Mesodermal cell (in vitro differentiated cells): ENCODE results near the gene GOLGA6L7.
"Not testable (repeated sequence)": the region's sequence is repeated elsewhere in the genome, so short reads cannot be mapped to it uniquely, and the experiment has no call there.

Experiments
- H3K27ac ChIP-seq: 2 replicates; pipeline ENCODE4 v1.7.0; 2013; ENCODE audit warnings: mild to moderate bottlenecking, low read depth, low read length, moderate library complexity; ENCODE audit not compliant: severe bottlenecking
- H3K36me3 ChIP-seq: 2 replicates; pipeline ENCODE4 v1.7.1; 2013; ENCODE audit warnings: mild to moderate bottlenecking, low read length, moderate library complexity; ENCODE audit not compliant: control insufficient read depth, insufficient read depth
- H3K4me1 ChIP-seq: one replicate; pipeline ENCODE4 v1.7.1; 2013; ENCODE audit warnings: mild to moderate bottlenecking, low read length; ENCODE audit not compliant: insufficient read depth, control insufficient read depth, poor library complexity, severe bottlenecking
- H3K4me3 ChIP-seq: 2 replicates; pipeline ENCODE4 v1.7.0; 2013; ENCODE audit warnings: low read length, control low read depth, mild to moderate bottlenecking; ENCODE audit not compliant: insufficient read depth, poor library complexity, severe bottlenecking; ENCODE audit errors: extremely low read depth
- H3K9me3 ChIP-seq: 2 replicates; pipeline ENCODE4 v1.7.1; 2013; ENCODE audit warnings: mild to moderate bottlenecking, low read length, moderate library complexity; ENCODE audit not compliant: control insufficient read depth
- WGBS, 2 experiments: methylation state at CpG; one replicate each; pipeline ENCODE4 v1.1.5; 2013; ENCODE audit warnings: missing lambda C conversion rate in 2 of 2; ENCODE audit not compliant: insufficient coverage in 2 of 2; 5-methylcytosine and 5-hydroxymethylcytosine counted together

GOLGA6L7 gene

DNA sequence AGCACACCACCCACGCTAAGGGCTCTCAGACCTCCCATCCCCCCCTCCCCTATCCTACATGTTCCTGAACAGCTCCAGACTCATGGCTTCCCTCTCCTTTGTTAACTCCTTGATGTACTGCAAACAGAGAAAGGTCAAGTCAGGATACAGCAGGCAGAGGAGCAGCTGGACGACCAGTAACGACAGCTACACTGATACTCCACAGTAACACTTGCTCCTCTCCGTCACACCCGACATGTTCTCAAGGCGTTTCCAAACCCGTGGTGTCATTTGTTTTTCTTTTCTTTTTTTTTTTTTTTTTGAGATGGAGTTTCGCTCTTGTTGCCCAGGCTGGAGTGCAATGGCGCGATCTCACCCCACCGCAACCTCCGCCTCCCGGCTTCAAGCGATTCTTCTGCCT lies 4.3 kb downstream of the GOLGA6L7 start:
- H3K36me3 ChIP-seq, H3K4me3 ChIP-seq, H3K9me3 ChIP-seq, H3K27ac ChIP-seq, H3K4me1 ChIP-seq: not testable (repeated sequence)
- 60% methylated on average over 1 of the region's 14 CpGs; no CpG with 5 or more reads in 1 of the 2 experiments for WGBS, 2 experiments

DNA sequence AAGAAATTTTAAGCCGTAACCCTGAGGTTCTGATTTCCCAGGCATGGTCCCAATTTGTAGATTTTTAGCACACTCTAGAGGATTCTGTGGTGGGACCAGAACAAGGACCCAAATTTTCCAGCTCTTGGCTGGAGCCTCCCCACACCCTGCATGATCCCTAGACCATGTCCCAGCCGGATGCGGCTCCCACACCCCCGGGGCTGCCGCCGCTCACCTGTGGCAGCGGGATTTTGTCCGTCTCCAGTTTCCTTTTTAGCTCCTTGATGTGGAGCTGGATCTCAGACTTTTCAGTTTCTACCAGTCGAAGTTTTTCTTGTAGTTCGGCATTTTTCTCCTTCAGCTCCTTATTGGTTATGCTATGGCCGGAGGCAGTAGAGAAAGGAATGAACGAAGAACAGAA lies 4.9 kb downstream of the GOLGA6L7 start:
- WGBS, 2 experiments = 92 to 100% methylated on average over 1 to 7 of the region's 12 CpGs
- H3K4me3 ChIP-seq, H3K4me1 ChIP-seq, H3K36me3 ChIP-seq, H3K27ac ChIP-seq, H3K9me3 ChIP-seq: not testable (repeated sequence)

DNA sequence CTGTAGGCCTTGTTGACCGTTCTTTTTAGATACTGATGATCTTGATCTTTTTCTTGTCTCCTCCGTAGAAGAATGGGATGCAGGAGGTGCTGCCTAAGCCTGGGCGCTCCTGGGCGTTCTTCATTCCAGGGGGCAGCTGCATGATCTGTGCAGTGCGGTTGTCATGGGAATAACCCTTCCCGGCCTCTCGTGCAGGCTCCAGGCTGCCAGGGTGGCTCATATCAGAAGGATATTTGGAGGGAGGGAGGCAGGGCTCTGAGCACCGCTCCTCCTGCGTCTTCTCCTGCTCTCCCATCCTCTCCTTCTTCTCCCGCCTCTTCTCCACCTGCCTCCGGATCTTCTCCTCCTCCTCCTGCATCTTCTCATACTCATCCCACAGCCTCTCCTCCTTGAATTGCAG lies 6.2 kb downstream of the GOLGA6L7 start:
- not testable (repeated sequence) for H3K27ac ChIP-seq, H3K9me3 ChIP-seq, H3K4me1 ChIP-seq, H3K36me3 ChIP-seq, H3K4me3 ChIP-seq
- 83 to 88% methylated on average over 7 to 10 of the region's 11 CpGs for WGBS, 2 experiments

DNA sequence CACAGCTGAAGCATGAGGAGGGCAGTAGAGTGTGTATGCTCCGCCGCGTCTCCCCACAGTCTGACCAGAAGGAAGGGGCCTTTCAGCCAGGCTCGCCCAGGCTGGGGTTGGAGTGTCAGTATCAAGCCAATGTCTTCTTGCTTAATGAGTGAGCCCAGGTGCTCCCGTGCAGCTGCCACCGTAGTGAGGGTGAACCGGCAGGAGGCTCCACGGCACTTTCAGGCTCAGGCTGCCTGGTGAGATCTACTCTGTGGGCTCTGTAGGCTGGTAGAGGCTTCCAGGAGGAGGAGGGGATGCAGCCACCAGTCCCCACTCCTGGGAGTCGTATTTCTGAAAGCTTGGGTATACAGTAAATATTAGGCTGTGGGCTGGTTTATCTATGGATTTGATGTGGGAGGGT lies 8.2 kb downstream of the GOLGA6L7 start:
- not testable (repeated sequence) for H3K27ac ChIP-seq, H3K9me3 ChIP-seq, H3K4me1 ChIP-seq, H3K4me3 ChIP-seq, H3K36me3 ChIP-seq
- WGBS, 2 experiments = no CpG with 5 or more reads among the region's 9 CpGs

DNA sequence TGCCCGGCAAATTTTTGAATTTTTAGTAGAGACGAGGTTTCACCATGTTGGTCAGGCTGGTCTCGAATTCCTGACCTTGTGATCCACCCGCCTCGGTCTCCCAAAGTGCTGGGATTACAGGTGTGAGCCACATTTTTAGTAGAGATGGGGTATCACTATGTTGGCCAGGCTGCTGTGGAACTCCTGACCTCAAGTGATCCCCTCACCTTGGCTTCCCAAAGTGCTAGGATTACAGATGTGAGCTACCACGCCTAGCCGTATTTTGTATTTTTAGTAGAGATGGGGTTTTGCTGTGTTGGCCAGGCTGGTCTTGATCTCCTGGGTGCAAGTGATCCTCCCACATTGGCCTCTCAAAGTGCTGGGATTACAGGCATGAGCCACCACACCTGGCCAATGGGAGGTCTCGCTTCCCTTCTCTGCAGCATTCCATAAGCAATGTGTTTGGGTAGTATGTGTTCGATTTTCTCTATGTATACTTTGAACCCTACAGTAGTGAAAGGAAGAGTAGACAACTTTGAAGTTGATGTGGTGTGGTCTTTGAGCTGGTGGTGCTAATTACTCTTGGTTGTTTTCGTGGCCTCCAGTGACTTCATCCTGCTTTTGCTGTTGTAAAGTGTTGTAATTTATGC lies 13.4 kb downstream of the GOLGA6L7 start:
- WGBS, 2 experiments = 82% methylated on average over 3 of the region's 10 CpGs; no CpG with 5 or more reads in 1 of the 2 experiments
- H3K4me1 ChIP-seq, H3K27ac ChIP-seq, H3K36me3 ChIP-seq, H3K9me3 ChIP-seq, H3K4me3 ChIP-seq: not testable (repeated sequence)

DNA sequence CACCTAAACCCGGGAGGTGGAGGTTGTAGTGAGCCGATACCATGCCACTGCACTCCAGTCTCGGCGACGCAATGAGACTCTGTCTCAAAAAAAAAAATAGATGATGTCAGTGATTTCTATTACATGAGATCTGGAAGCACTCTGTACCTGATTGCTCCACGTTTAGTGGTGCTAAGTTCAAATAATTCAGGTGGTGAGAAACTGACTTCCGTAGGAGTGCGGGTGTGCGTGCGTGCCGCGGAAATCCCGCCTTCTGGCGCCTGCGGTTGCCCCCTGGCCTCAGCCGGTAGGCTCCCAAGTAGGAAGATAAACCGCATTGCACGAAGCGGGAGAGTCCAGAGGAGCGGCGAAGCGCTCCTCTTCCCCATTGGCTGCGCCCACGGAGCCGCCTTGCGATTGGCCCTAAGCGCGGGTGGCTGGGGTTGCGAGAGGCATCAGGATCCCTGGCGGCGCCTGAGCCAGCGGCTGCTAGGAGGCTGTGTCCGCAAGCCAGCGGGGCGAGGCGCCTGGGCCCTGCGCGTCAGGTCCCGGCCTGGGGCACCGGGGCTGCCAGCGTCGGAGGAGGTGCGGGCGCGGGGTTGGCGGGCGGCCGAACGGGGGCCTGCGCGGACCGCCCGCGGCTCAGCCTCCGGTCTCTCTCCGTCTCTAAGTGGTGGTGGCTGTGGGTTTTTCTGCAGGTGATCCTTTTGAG lies 16.4 kb downstream of the GOLGA6L7 start:
- not testable (repeated sequence) for H3K9me3 ChIP-seq, H3K36me3 ChIP-seq, H3K27ac ChIP-seq, H3K4me1 ChIP-seq
- WGBS, 2 experiments = 2 to 4% methylated on average over 40 to 42 of the region's 56 CpGs
- peak overlapping the region; percentile 33 for H3K4me3 ChIP-seq

DNA sequence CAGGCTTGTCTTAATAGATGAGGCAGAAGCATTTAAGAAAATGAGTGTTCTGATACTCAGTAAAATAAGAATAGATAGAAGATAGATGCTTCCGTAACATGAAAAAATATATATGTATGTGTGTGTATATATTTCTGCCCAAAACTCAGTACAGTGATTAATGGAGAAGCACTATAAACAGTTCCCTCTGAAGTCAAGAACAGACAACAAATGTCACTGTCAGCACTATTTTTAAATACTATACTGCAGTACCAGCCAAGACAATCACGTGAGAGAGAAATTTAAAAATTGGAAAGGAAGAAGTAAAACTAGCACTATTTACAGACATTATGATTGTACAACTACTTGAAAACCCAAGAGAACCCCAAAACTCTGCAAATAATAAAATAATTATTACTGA lies 27.0 kb downstream of the GOLGA6L7 start:
- not testable (repeated sequence) for H3K4me3 ChIP-seq, H3K4me1 ChIP-seq, H3K36me3 ChIP-seq, H3K27ac ChIP-seq, H3K9me3 ChIP-seq
- no CpG with 5 or more reads among the region's 2 CpGs for WGBS, 2 experiments

DNA sequence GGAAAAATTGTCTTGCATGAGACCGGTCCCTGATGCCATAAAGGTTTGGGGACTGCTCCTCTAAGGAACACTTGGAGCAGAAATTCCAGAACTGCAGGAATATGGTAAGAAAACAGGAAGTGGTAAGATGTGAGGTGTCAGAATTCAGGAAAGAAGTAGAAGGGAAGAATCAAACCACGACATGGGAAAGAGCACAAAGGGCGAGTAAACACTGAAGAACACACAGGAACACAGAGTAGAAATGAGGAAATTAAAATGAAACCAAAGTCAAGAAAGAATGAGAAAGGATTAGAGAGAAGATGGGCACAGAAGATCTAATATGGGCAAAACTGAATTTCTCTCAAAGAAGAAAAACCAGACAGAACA lies 28.5 kb downstream of the GOLGA6L7 start:
- not testable (repeated sequence) for H3K36me3 ChIP-seq, H3K9me3 ChIP-seq, H3K4me1 ChIP-seq, H3K4me3 ChIP-seq
- H3K27ac ChIP-seq = peak overlapping the region; percentile 23
- WGBS, 2 experiments = no CpG with 5 or more reads among the region's 3 CpGs

DNA sequence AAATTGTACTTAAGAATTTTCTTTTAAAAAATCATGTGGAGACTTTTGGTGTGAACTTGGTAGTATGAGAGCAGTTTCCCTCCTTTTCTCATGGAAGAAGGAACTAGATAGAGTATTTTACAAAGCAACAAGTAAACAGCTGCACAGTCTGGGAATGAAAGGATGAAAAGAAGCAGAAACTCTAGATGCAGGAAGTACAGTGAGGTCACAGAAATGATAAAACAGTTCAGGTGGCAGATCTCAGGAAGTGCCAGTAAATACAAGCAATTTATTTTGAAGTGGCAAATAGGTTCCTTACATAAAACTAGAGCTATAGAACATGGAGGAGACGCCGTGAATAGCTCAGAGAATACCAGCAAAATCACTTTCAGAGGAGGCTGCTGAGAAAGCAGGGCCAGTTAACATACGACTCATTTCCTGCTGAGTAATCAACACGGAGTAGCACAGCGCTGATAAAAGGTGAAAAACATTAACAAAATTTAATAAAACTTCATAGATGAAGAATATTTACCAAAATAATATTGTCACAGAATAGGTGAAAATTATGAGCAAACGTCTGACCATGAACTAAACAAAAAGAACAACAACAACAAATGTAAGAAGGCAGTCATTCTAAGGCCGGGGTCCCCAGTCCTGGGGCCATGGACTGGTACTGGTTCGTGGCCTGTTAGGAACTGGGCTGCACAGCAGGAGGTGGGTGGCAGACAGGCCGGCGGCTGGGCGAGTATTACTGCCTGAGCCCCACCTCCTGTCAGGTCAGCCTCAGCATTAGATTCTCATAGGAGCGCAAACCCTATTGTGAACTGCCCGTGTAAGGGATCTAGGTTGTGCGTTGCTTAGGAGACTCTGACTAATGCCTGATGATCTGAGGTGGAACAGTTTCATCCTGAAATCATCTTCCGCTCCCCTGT lies 29.2 kb downstream of the GOLGA6L7 start:
- not testable (repeated sequence) for H3K4me3 ChIP-seq, H3K4me1 ChIP-seq, H3K36me3 ChIP-seq, H3K9me3 ChIP-seq
- 40 to 46% methylated on average over 1 to 3 of the region's 15 CpGs for WGBS, 2 experiments
- H3K27ac ChIP-seq = peak overlapping the region; percentile 69

DNA sequence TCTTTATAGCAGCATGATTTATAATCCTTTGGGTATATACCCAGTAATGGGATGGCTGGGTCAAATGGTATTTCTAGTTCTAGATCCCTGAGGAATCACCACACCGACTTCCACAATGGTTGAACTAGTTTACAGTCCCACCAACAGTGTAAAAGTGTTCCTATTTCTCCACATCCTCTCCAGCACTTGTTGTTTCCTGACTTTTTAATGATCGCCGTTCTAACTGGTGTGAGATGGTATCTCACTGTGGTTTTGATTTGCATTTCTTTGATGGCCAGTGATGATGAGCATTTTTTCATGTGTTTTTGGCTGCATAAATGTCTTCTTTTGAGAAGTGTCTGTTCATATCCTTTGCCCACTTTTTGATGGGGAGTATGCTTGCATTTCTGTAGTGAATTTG lies 30.3 kb downstream of the GOLGA6L7 start:
- not testable (repeated sequence) for H3K9me3 ChIP-seq, H3K4me3 ChIP-seq, H3K36me3 ChIP-seq, H3K27ac ChIP-seq, H3K4me1 ChIP-seq
- no CpG with 5 or more reads among the region's 3 CpGs for WGBS, 2 experiments

DNA sequence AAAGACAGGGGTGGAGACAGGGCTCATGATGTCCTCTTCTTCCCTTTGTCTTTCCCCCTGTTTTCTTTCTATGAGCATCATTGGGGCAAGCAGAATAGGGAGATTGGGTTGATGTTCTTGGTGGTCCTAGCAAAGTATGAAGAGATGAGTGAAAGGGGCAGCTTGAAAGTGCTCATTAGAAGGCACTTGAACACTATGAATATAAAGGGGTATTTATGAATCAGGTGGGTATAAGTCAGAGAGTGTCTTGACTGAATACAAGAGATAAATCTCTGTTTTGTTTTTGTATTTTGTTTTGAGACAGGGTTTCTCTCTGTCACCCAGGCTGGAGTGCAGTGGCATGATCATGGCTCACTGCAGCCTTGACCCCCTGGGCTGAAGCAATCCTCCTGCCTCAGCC lies 34.4 kb downstream of the GOLGA6L7 start:
- not testable (repeated sequence) for H3K36me3 ChIP-seq, H3K9me3 ChIP-seq, H3K4me1 ChIP-seq, H3K27ac ChIP-seq, H3K4me3 ChIP-seq
